ENCODE data around the gene ZNF777.
"Not testable (repeated sequence)": the region's sequence is repeated elsewhere in the genome, so short reads cannot be mapped to it uniquely, and the experiment has no call there.

ZNF777 gene

DNA sequence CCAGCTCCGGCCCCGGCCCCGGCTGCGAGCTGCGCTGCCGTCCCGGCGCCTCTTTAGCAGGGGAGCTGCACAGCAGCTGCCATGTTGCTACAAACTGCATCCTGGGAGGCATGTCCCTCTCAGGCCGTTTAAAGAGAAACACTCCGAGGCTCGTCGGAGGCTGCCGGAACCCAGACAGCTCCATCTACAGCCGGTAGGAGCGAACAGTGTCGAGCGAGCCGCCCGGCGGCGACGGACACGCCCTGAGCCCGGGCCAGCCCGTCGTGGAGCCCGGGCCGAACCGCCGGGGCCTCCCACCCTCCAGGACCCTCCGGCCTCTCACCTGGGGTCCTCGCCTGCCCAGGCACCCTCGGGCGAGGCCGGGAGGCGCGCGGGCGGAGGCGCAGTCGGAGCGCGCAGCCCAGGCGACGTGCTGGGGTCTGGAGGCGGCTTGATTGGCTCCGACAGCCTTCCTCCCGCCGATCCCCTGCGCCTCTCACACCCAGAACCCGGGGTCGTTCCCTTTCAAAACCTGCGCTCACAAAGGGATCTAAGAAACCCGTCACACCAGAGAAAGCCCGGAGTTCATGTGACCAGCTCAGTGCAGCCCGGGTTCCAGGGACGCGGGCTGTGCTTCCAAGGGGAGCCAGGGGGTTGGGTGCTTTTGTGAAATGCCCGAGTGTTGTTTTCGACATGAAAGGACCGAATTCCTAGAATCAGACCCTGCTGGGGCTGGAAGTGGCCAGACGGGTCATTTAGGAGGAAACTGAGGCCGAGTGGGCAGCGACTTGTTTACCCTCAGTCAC lies at the start of gene ZNF777:
TSS of gene ZNF777 (minus strand) at position 570 of the 785 bp plus-strand sequence. CDS start 5,040 bp downstream, outside the sequence.
- peak; percentile 91 for DNase-seq (ENCODE audit: low spot score)

DNA sequence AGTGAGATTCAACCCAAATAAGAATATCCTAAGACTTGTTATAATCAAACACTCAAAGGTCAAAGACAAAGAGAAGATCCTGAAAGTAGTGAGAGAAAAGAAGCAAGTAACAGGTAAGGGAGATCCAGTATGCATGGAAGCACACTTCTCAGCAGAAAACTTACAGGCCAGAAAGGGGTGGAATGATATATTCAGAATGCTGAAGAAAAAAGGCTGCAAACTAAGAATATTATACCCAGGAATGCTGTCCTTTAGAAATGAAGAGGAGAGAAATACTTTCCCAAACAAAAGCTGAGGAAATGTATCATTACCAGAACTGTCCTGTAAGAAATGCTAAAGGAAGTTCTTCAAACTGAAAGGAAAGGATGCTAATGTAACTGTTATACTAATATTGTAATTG lies 49.4 kb upstream of the ZNF777 start:
- DNase-seq (ENCODE audit: low spot score) = no peak

DNA sequence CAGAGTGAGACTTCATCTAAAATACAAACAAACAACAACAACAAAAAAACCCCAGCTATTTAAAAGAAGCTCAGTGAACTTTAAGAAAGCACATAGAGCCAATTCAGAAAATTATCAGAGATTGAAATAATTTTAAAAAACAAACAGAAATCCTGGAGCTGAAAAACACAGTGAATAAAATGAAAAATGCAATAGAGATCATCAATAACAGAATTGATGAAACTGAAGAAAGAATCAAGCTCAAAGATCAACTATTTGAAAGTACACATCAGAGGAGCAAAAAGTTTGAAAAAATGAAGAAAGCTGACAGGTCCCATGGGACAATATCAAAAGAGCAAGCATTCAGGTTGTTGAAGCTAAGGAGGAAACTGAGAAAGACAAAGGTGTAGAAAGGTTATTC lies 48.9 kb upstream of the ZNF777 start:
- no peak for DNase-seq (ENCODE audit: low spot score)

DNA sequence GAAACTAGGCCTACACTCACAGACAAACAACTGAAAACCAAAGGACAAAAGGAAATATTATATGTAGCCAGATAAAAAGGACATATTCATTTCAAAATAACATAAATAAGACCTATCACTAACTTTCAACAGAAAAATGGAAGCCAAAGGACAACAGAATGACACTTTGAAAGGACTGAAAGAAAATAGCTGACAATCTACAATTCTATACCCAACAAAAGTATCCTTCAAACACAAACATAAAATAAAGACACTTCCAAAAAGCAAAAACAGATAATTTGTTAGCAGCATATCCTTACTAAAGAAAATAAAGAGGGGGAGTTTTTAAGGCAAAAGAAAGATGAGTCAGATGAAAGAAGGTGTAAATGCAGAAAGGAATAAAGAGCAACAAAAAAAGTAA lies 44.7 kb upstream of the ZNF777 start:
- no peak for DNase-seq (ENCODE audit: low spot score)

DNA sequence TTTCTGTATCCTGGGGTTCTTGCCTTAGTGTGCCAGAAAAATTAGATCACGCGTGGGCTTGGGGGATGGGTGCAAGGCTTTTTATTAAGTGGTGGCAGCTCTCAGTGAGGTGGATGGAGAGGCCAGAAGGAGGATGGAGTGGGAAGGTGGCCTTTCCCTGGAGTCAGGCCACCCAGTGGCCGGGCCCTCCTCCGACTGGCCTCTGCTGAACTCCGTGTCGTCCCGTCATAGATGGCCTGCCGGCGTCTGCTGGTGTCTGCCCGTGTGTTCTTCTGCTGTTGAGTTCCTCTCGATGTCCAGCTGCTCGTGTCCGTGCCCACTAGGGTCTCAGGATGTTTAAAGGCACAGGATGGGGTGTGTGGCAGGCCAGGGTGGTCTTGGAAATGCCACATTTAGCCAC lies 40.8 kb upstream of the ZNF777 start:
- DNase-seq (ENCODE audit: low spot score) = no peak

DNA sequence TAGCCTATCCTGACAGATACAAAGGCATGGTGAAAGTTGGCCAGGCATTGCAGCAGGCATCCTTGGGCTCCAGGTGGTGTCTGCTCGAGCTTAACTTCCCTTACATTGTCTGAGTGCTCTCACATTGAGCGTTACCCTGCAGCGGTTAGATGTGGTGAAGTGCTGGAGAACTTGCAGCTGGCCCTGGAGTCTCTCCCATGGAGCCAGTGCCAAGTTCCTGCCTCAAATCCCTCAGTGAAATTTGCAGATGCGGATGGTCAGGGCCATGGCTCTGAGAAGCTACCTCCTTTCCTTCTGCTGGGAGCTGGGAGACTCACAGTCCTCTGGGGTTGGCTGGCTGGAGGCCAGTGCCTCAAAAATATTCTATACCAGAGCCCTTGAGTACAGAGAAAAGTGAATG lies 40.0 kb upstream of the ZNF777 start:
- no peak for DNase-seq (ENCODE audit: low spot score)

DNA sequence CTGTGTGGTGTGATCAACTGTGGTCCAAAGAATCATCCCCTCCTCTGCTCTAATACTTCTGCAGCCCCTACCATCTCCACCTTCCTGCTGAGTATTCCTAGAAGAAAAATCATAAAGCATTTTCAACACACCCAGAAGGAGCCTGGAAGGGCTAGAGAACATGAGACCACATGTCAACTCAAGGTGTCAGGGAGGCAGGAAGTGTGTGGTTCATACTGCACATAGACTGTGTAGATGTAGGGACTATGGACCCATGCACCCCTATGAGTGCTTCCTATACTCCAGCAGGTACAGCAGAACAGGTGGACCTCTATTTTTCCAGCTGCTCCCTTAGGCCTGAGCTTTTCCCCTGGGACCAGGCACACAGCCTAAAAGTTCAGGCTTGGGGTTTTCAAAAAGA lies 39.3 kb upstream of the ZNF777 start:
- DNase-seq (ENCODE audit: low spot score) = no peak

DNA sequence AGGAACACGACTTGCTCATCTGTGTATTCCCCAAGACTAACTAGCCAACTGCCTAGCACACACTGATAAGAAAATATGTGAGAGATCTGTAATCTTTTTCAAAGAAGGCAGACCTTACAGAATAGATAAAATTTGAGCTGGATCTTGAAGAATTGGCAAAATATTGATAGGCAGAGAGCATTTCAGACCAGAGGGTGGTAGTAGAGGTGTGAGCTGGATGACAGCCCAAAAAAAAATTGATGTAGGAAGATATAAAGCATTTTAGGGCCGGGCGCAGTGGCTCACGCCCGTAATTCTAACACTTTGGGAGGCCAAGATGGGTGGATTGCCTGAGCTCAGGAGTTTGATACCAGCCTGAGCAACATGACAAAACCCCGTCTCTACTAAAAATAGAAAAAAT lies 37.9 kb upstream of the ZNF777 start:
- no peak for DNase-seq (ENCODE audit: low spot score)

DNA sequence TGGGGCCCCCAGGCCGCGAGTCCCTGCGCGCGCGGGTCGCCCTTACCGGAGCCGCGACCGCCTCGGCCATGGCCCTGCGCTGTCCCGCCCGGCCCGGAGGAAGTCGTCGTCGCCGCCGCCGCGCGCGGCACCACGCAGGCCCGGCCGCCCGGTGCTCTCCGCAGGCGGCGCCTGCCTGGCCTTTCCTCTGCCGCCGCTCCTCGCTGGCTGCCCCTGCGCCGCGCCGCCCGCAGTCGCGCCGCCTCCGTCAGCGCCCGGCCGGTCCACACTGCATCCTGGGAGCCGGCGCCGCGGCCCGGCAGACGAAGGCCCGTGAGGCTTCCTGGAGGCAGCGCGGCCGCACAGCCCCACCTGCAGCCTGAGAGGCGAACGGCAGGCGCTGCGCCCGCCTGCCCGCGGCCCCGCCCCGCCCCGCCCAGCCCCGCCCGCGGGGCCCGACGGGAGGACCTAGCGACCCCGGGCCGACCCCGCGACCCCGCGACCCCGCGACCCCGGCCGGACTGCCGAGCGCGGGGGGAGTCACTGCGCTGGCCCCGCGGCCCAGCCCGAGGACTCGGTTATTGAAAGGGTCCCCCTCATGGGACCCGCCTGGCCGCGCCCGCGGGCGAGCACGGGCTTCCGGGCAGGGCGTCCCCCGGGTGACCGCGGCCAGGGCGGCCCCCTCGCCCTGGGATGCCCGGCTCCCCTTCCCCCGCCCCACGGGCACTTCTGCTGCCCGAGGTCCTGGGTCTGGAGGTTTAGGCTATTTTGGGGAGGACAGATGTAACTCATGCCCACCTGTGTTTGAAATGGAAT lies 36.8 kb upstream of the ZNF777 start, which contains the start of gene ZNF746:
TSS of gene ZNF746 (minus strand) at position 343 of the 795 bp plus-strand sequence. CDS start at position 70, 273 bp downstream.
- peak; percentile 89 for DNase-seq (ENCODE audit: low spot score)

DNA sequence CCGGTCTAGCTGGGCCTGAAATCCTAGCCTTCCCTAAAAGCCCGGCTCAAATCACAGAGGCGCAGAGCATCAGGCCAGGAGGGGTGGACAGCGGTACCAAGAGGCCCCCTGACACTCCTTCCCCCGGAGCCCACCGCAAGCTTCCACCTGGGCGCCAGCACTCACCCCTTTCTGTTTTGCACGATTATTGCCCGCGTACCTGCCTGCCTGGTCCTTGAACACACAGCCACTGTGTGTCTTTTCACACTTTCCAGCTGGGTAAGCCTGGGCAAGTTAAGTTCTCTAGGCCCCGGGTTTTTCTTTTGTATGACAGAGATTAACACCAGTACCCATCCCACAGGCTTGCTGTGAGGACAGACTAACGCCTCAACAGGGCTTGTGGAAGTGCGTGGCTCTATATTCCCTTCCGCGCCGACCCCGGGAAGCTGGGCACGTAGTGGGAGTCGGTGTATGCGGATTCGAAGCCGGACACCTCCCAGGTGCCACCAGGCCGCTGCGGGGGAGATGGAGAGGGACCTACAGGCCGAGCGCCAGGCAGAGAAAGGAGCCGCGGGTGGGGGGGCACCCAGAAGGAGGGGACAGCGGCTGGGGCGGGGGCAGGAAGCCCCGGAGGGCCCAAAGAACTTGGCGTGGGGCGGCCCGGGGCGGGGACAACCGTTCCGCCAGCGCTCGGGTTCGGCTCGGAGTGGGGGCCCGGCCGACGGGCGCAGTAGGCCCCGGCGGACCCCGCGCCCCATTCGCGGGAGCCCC lies 36.0 kb upstream of the ZNF777 start:
- DNase-seq (ENCODE audit: low spot score) = peak; percentile 49

DNA sequence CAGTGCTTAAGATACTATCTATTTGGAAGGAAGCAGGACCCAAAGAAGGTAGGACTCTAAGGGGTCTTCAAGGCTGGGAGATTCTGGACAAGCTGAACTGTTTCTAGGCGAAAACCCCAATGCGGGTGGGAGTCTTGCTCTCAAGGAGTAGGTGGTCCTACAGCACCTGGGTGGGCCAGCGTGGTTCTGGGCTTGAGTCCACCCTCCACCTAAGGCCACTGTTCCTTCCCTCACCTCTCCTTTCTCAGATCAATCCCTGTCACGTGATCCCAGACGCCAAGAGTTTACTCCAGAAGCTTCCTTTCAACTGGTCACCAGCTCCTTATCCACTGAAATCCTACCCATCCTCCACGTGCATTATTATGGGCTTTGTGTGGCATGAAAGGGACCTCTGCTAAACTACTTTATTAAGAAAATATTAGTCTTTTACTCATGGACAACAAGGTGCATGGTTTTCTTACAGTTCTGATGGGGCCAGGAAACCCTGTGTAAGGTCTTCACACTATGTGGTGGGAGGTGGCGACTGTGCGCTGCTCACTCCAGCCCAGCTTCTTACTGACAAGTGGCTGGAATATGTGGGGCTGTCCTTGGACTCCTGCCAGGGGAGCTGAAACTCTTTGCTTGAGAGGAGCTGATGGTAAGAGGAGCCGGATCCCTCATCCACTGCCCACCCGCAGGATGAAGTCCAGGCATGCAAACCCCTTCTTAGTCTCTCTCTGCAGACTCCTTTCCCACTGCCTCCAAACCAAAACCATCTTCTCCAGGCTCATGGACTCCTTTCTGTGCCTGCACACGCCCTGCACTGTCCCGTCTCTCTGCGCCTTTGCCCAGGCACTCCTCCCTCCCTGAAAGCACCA lies 35.2 kb upstream of the ZNF777 start:
- peak; percentile 83 for DNase-seq (ENCODE audit: low spot score)

DNA sequence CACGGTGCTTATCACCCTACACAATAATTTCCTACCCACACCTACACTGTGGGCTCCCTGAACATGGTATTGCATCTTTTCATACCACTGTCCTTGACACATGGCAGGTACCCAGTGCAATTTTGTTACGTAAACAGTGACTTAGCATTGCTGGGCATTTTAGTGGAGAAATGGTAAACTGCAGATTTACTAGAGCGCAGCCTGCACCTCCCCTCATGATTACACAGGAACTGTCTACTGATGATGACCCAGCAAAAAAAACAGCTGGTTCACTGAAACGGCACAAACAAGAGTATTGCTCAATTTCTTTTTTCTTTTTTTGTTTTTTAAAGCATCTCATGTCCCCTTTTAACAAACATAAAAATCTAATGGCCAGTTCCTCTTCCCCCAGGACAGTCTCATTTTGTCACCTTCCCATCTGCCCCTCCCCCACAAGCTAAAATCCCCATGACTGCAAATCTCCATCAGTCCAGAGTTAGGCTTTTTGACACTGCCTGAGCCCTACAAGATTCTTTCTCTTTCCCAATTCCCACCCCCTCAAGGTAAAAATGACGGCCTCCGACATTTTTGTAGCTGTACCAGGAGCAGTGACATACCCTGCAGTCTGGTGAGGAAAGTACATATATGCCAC lies 34.0 kb upstream of the ZNF777 start:
- peak; percentile 25 for DNase-seq (ENCODE audit: low spot score)

DNA sequence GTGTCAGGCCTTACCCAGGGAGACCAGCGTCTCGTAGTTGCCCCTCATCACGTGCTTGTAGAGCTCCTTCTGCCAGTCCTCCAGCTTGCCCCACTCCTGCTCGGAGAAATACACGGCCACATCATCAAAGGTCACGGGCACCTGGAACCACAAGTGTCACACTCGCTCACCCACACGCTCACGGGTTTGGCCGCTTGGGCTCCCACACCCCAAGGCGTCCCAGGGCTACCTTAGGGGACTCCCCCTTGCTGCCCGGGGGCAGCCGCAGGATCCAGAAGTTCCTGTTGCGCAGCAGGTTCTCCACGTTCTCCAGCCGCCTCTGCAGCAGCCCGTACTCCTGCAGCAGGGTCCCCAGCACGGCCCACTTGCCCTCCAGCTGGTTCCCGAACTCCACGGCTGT lies 33.1 kb upstream of the ZNF777 start:
- not testable (repeated sequence) for DNase-seq (ENCODE audit: low spot score)

DNA sequence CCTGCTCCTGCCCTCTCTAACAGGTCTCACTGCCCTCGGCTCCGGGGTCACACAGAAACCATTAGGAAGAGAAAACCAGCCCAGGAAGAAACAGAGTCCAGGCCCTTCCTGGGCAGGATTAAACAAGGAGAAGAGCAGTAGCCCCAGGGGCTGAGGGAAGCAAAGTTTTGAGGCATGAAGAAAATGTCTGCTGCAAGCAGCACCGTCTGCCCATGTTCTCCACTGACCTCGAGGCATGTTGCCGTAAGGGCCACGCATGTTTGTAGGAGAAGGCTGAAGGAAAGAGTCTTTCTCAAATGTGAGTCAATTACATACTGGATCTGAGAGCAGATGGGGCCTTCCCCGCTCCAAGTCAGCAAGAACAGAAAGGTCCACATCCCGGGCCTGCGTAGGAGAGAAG lies 32.5 kb upstream of the ZNF777 start:
- no peak for DNase-seq (ENCODE audit: low spot score)

DNA sequence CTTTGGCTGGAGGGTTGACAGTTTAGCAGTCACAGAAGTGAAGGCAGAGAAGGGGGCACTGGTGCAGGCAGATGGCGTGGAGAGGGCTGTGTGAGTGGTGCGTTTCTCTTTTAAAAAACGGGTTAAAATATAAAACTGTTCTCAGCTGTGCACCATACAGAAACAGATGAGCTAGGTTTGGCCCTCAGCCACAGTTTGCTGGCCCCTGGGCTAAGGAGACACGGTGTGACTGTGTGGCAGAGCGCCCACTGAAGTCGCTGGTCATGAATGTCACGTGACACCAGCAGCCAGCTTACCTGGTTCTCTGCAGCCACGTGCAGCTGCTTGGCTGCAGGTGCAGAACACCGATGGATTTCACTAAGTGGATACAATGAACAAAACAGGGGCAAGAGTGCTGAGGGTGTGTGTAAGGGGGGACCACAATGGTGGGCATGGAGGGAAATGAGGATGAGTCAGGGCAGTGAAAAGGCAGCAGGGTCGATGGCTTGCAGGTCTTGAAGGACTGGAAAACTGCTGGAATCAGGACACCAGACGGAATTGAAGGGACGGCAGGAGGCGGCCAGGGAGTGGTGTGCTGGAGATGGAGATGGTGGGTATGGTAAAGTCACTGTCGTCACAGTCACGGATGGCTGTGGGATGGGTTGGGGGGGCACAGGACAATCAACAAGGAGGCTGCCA lies 29.4 kb upstream of the ZNF777 start:
- DNase-seq (ENCODE audit: low spot score) = no peak

DNA sequence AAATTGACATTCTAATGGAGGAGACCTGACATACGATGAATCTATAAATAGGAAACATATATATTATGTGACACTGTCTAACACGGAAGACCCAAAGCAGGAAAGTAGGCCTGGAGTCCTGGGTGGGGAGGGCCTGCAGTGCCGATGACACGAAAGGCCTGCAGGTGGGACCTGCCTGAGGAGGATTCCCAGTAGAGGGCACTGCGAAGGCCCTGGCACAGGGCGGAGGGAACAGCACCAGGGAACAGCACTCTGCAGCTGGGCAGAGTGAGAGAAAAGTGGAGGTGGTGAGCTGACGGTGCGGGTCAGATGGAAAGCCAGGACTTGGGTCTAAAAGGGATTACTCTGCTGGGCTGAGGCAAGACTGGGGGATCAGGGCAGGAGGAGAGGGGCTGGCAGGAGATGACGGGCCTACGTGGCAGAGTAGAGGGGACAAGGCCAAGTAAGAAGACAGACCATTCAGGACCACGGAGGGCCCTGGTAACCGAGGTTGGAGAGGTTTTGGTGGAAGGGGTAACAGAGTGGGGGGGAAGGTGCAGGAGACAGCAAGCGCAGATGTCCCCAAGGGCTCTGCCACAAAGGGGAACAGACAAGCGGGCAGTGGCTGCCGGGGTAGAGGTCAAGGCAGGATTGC lies 28.6 kb upstream of the ZNF777 start:
- DNase-seq (ENCODE audit: low spot score) = peak; percentile 25

DNA sequence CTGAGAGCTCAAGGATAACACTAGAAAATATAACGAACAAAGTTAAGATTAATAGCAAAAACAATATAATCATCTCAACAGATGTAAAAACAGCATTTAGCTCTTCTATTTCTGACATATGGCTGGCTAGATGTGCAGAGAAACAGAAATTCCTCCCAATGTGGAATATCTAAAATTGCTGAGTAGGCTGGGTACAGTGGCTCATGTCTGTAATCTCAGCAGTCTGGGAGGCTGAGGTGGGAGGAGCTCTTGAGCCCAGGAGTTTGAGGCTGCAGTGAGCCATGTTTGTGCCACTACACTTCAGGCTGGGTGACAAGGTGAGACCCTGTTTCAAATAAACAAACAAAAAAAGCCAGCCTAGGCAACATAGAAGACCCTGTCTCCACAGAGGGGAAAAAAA lies 18.7 kb upstream of the ZNF777 start:
- DNase-seq (ENCODE audit: low spot score) = no peak

DNA sequence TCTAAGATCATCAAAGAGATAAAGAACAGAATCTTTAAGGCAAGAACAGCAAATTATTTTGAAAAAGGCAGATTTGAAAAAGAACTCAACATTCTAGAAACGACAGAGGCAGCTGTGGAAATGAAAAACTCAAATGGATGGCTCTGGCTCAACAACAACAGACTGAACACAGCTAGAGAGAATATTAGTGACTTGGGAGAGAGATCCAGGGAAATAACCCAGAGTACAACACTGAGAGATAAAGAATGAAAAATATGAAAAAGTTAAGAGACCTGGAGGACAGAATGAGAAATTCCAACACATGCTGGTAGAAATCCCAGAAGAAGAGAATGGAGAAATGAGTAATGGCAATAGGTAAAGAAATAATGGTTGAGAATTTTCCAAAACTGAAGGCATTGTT lies 17.9 kb upstream of the ZNF777 start:
- no peak for DNase-seq (ENCODE audit: low spot score)

DNA sequence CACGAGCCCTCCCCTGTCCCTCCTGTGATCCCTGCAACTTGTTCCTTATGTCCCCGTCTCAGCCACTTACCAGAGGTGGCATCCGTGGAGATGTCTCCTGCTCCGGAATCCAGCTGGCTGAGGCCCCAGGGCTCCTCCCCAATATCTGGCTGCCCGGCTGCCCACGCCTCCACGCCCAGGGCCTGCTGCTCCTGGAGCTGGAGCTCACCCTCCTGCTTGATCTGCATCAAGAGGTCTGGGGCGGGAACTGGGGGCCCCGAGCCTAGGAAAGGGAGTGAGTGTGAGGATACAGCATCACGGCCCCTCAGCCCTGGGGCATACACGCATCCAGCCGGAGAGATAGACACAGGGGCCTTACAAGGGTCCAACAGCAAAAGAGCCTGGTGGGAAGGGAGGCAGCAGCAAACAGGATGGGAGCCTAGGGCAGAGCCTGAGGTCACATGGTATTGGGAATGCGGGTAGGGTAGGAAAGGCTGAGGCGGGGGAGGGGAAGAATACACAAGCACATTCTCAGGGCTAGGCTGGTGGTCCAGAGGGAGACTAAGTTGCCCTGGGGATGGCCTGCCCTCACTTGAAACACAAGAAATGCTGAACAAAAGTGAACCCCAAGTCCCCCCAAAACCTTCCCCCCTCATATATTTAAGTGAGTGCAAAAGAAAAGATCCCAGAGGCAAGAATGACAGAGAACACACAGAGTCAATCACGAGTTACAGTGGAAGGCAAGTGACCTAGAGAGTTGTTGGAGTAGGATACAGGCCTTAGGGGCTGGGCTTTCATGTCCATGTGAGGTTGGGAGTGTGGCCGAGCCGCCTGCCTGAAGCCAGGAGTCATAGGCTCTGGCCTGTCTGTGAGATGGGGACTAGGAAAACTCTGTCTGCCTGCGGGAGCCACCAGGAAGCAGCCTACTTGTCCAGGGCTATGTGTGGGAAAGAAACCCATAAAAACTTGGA lies 16.9 kb upstream of the ZNF777 start:
- no peak for DNase-seq (ENCODE audit: low spot score)
